ENCODE results near the gene NINJ2.
A peak's percentile ranks its signal among the peaks of the same experiment; 100 is the strongest.

Gene NINJ2

GRCh38 chr12:646442-647384 lies 16.5 kb downstream of the NINJ2 start:
- H3K27me3 ChIP-seq: no peaks in the 10 kb centered on the region
- peak overlapping the region; percentile 100 for H3K27ac ChIP-seq
- H3K36me3 ChIP-seq: peaks cover 19% of the 10 kb centered on the region
- no peak for TF ChIP-seq CTCF (IDR thresholded peaks at IDR 0.05)
- H3K4me1 ChIP-seq (ENCODE audit: control insufficient read depth in 1 of 2, insufficient read depth in 1 of 2, low read depth in 1 of 2, low read length in 1 of 2): peaks cover 58 to 59% of the 10 kb centered on the region in 2 experiments
- no peaks in the 10 kb centered on the region for H3K9me3 ChIP-seq
- no peak overlapping the region for H3K4me3 ChIP-seq (ENCODE audit: low read depth in 1 of 2, low read length in 1 of 2)

- peaks cover 58 to 59% of the 10 kb centered on the region in 2 experiments for H3K4me1 ChIP-seq (ENCODE audit: control insufficient read depth in 1 of 2, insufficient read depth in 1 of 2, low read depth in 1 of 2, low read length in 1 of 2)
- peaks cover 19% of the 10 kb centered on the region for H3K36me3 ChIP-seq
- peak overlapping the region; percentile 100 for H3K27ac ChIP-seq
- H3K4me3 ChIP-seq (ENCODE audit: low read depth in 1 of 2, low read length in 1 of 2): no peak overlapping the region
- H3K27me3 ChIP-seq: no peaks in the 10 kb centered on the region
- no peaks in the 10 kb centered on the region for H3K9me3 ChIP-seq
- TF ChIP-seq CTCF (IDR thresholded peaks at IDR 0.05): no peak
Measured at GRCh38 chr12:645563-646071, 17.6 kb downstream of the NINJ2 start.

GRCh38 chr12:644818-645552 lies 18.3 kb downstream of the NINJ2 start:
- Histone ChIP-seq H3K9me3 (no peaks in the 10 kb centered on the region), H3K4me3 (ENCODE audit: low read depth in 1 of 2, low read length in 1 of 2) (peak overlapping the region in 1 of 2 experiments; percentile 93), H3K4me1 (ENCODE audit: control insufficient read depth in 1 of 2, insufficient read depth in 1 of 2, low read depth in 1 of 2, low read length in 1 of 2) (peaks cover 59% of the 10 kb centered on the region in 2 experiments), H3K27ac (peak overlapping the region; percentile 100), H3K36me3 (peaks cover 19% of the 10 kb centered on the region), H3K27me3 (no peaks in the 10 kb centered on the region)
- TF ChIP-seq CTCF (IDR thresholded peaks at IDR 0.05): no peak

GRCh38 chr12:644303-644639 lies 19.0 kb downstream of the NINJ2 start:
- peak overlapping the region; percentile 83 to 93 for H3K4me3 ChIP-seq (ENCODE audit: low read depth in 1 of 2, low read length in 1 of 2)
- H3K27me3 ChIP-seq: no peaks in the 10 kb centered on the region
- peak overlapping the region; percentile 100 for H3K27ac ChIP-seq
- H3K9me3 ChIP-seq: no peaks in the 10 kb centered on the region
- no peak for TF ChIP-seq CTCF (IDR thresholded peaks at IDR 0.05)
- peaks cover 66% of the 10 kb centered on the region in 2 experiments for H3K4me1 ChIP-seq (ENCODE audit: control insufficient read depth in 1 of 2, insufficient read depth in 1 of 2, low read depth in 1 of 2, low read length in 1 of 2)
- H3K36me3 ChIP-seq: peaks cover 19% of the 10 kb centered on the region

- peaks cover 19% of the 10 kb centered on the region for H3K36me3 ChIP-seq
- no peaks in the 10 kb centered on the region for H3K27me3 ChIP-seq
- no peak for TF ChIP-seq CTCF (IDR thresholded peaks at IDR 0.05)
- peaks cover 71 to 72% of the 10 kb centered on the region in 2 experiments for H3K4me1 ChIP-seq (ENCODE audit: control insufficient read depth in 1 of 2, insufficient read depth in 1 of 2, low read depth in 1 of 2, low read length in 1 of 2)
- H3K4me3 ChIP-seq (ENCODE audit: low read depth in 1 of 2, low read length in 1 of 2): peak overlapping the region; percentile 83 to 93
- H3K27ac ChIP-seq: peak overlapping the region; percentile 100
- no peaks in the 10 kb centered on the region for H3K9me3 ChIP-seq
Measured at GRCh38 chr12:643475-644302, 19.6 kb downstream of the NINJ2 start.
